Activated B cell treated with CpG ODN at 0.5 μM for 24 hours (primary cell): ENCODE data around the gene ADAD2. TPM values are rescaled to one million over a fixed set of nuclear protein-coding genes. Genes with fewer than 3 reads are reported as not detected.

Experiments
- ATAC-seq: fragments of 200-7000 bp; cut with Tn5 transposase; one replicate; pipeline ENCODE4 v1.10.0; 2021; ENCODE audit warnings: low read depth, mild to moderate bottlenecking, moderate library complexity
- CTCF ChIA-PET: fragments of 350-600 bp; sonication (Branson Sonifier 250); formaldehyde crosslinking; loops from one replicate; lab custom pipeline; 2021; ENCODE audit warnings: antibody characterized with exemption; lab: Charles Lee
- POLR2A ChIA-PET: fragments of 350-600 bp; sonication (Branson Sonifier 250); formaldehyde crosslinking; loops from one replicate; lab custom pipeline; 2021; ENCODE audit warnings: antibody characterized with exemption; lab: Charles Lee
- DNase-seq: peaks from one replicate; pipeline ENCODE4 v3.0.0; 2022
- H3K27ac Mint-ChIP-seq: one replicate; pipeline ENCODE4 v1.8.0; 2020; ENCODE audit warnings: mixed read lengths
- H3K27me3 Mint-ChIP-seq: one replicate; pipeline ENCODE4 v1.8.0; 2021; ENCODE audit warnings: mixed read lengths
- H3K36me3 Mint-ChIP-seq: one replicate; pipeline ENCODE4 v1.8.0; 2021; ENCODE audit warnings: low read depth, mixed read lengths
- H3K4me1 Mint-ChIP-seq: one replicate; pipeline ENCODE4 v1.8.0; 2021; ENCODE audit warnings: mixed read lengths
- H3K4me3 Mint-ChIP-seq: one replicate; pipeline ENCODE4 v1.8.0; 2020; ENCODE audit warnings: mild to moderate bottlenecking, mixed read lengths
- H3K9me3 Mint-ChIP-seq: one replicate; pipeline ENCODE4 v1.8.0; 2020; ENCODE audit warnings: mixed read lengths
- intact Hi-C: fragments of 100-400 bp; cut with micrococcal nuclease; formaldehyde crosslinking; loops from one replicate; pipeline ENCODE4 v1.15.1; 2024
- total RNA-seq: library from RNA; stranded (reverse); gene quantifications from 2 replicates; pipeline ENCODE4 v1.2.3, GENCODE V29; 2022
- TF ChIP-seq, protein P1 (sequence below): fragments of 200-600 bp; IDR thresholded peaks from one replicate; pipeline ENCODE4 v1.8.0; 2022; ENCODE audit warnings: antibody characterized with exemption, mild to moderate bottlenecking

Gene ADAD2
- total RNA-seq, 1 donor from 2014 or later = not detected

DNA sequence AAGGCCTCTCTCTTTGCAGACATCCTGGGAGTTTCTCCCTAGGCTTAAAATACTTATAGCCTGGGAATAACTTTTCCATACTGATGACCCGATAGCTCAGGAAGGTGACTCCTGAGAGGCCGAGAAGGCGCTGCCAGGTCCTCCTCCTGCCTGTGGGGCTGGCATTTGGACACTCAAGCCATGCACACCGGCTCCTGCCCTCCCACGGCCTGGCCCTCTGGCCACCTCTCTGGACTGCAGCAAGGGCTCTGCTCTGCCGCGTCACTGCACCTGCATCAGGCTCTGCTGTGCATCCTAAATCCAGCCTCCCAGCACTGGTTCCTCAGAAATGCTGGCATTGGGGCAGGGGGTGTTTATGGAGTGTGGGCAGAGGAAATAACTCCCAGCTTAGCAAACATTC, 34.6 kb downstream of the ADAD2 start:
- DNase-seq = no peak
- TF ChIP-seq, protein P1, sequence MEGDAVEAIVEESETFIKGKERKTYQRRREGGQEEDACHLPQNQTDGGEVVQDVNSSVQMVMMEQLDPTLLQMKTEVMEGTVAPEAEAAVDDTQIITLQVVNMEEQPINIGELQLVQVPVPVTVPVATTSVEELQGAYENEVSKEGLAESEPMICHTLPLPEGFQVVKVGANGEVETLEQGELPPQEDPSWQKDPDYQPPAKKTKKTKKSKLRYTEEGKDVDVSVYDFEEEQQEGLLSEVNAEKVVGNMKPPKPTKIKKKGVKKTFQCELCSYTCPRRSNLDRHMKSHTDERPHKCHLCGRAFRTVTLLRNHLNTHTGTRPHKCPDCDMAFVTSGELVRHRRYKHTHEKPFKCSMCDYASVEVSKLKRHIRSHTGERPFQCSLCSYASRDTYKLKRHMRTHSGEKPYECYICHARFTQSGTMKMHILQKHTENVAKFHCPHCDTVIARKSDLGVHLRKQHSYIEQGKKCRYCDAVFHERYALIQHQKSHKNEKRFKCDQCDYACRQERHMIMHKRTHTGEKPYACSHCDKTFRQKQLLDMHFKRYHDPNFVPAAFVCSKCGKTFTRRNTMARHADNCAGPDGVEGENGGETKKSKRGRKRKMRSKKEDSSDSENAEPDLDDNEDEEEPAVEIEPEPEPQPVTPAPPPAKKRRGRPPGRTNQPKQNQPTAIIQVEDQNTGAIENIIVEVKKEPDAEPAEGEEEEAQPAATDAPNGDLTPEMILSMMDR = no peak
- ChIA-PET POLR2A (no interaction called here), CTCF (no interaction called here)
- intact Hi-C loops = no loop called here
- Mint-ChIP-seq H3K27ac (no peak overlapping the region), H3K4me1 (no peaks in the 10 kb centered on the region), H3K9me3 (no peaks in the 10 kb centered on the region), H3K27me3 (peaks cover 10% of the 10 kb centered on the region), H3K4me3 (no peak overlapping the region), H3K36me3 (no peaks in the 10 kb centered on the region)
- ATAC-seq = no peak

DNA sequence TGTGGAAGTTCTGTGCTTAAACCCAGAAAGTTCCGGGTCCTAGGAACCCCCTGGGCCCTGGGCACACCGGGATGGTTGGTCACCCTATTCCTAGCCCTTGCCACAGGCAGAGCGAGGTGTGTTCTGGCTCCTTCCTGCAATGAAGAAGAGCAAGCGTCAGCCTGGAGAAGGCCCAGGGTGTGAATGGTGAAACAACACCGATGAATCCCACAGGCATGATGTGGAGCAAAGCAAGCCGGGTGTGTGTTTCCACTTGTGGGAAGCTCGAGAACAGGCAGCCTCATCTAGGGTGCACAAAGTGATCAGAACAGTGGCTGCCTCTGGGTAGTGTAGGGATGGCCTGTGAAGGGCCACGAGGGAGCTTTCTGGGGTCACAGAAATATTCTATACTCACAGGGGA, 35.1 kb downstream of the ADAD2 start:
- CTCF ChIA-PET = no interaction called here
- H3K4me1 Mint-ChIP-seq = no peaks in the 10 kb centered on the region
- TF ChIP-seq, protein P1 = no peak
- no peak for ATAC-seq
- H3K27ac Mint-ChIP-seq = no peak overlapping the region
- H3K27me3 Mint-ChIP-seq = peaks cover 7% of the 10 kb centered on the region
- H3K36me3 Mint-ChIP-seq = no peaks in the 10 kb centered on the region
- POLR2A ChIA-PET = no interaction called here
- no peak for DNase-seq
- H3K4me3 Mint-ChIP-seq = no peak overlapping the region
- H3K9me3 Mint-ChIP-seq = no peaks in the 10 kb centered on the region
- intact Hi-C loops = no loop called here

GRCh38 chr16:84227548-84227947, 36.6 kb downstream of the ADAD2 start:
- Mint-ChIP-seq H3K27me3 (peaks cover 13% of the 10 kb centered on the region), H3K4me1 (no peaks in the 10 kb centered on the region), H3K27ac (no peak overlapping the region), H3K9me3 (no peaks in the 10 kb centered on the region), H3K4me3 (no peak overlapping the region), H3K36me3 (no peaks in the 10 kb centered on the region)
- POLR2A ChIA-PET = no interaction called here
- DNase-seq (no peak), ATAC-seq (no peak)
- TF ChIP-seq, protein P1 = no peak
- intact Hi-C loops = no loop called here
- CTCF ChIA-PET = no interaction called here

GRCh38 chr16:84228256-84228838, 37.4 kb downstream of the ADAD2 start:
- no peak overlapping the region for H3K27ac Mint-ChIP-seq
- TF ChIP-seq, protein P1 = no peak
- POLR2A ChIA-PET = no interaction called here
- H3K4me1 Mint-ChIP-seq = no peaks in the 10 kb centered on the region
- H3K4me3 Mint-ChIP-seq = no peak overlapping the region
- ATAC-seq (no peak), DNase-seq (no peak)
- H3K27me3 Mint-ChIP-seq = peaks cover 16% of the 10 kb centered on the region
- intact Hi-C loops = no loop called here
- CTCF ChIA-PET = no interaction called here
- H3K9me3 Mint-ChIP-seq = no peaks in the 10 kb centered on the region
- H3K36me3 Mint-ChIP-seq = no peaks in the 10 kb centered on the region

GRCh38 chr16:84229471-84229870, 38.5 kb downstream of the ADAD2 start:
- Mint-ChIP-seq H3K27ac (no peak overlapping the region), H3K9me3 (no peaks in the 10 kb centered on the region), H3K4me1 (no peaks in the 10 kb centered on the region), H3K36me3 (no peaks in the 10 kb centered on the region), H3K4me3 (no peak overlapping the region), H3K27me3 (peaks cover 16% of the 10 kb centered on the region)
- intact Hi-C loops = no loop called here
- ChIA-PET CTCF (no interaction called here), POLR2A (no interaction called here)
- ATAC-seq = no peak
- DNase-seq = no peak
- TF ChIP-seq, protein P1 = no peak
